Activated CD4-positive, alpha-beta memory T cell treated with anti-CD3 and anti-CD28 coated beads for 36 hours (primary cell): ENCODE data around the gene TTLL11. TPM values are rescaled to one million over a fixed set of nuclear protein-coding genes. Genes with fewer than 3 reads are reported as not detected.

Experiments used
- CTCF ChIA-PET: fragments of 350-600 bp; sonication (Branson Sonifier 250); formaldehyde crosslinking; loops from one replicate; lab custom pipeline; 2021; ENCODE audit warnings: antibody characterized with exemption, inconsistent platforms; lab: Charles Lee
- POLR2A ChIA-PET: fragments of 350-600 bp; sonication (Branson Sonifier 250); formaldehyde crosslinking; loops from one replicate; lab custom pipeline; 2021; ENCODE audit warnings: antibody characterized with exemption; lab: Charles Lee
- DNase-seq: peaks from one replicate; pipeline ENCODE4 v3.0.0-alpha.2; 2020
- H3K27ac Mint-ChIP-seq: one replicate; pipeline ENCODE4 v1.8.0; 2021; ENCODE audit warnings: mixed read lengths
- H3K27me3 Mint-ChIP-seq: one replicate; pipeline ENCODE4 v1.8.0; 2021; ENCODE audit warnings: mixed read lengths
- H3K36me3 Mint-ChIP-seq: one replicate; pipeline ENCODE4 v1.8.0; 2021; ENCODE audit warnings: mixed read lengths
- H3K4me1 Mint-ChIP-seq: one replicate; pipeline ENCODE4 v1.8.0; 2021; ENCODE audit warnings: low read depth, mixed read lengths
- H3K4me3 Mint-ChIP-seq: one replicate; pipeline ENCODE4 v1.8.0; 2021; ENCODE audit warnings: mild to moderate bottlenecking, mixed read lengths
- H3K9me3 Mint-ChIP-seq: one replicate; pipeline ENCODE4 v1.8.0; 2021; ENCODE audit warnings: mixed read lengths
- intact Hi-C: fragments of 100-400 bp; cut with micrococcal nuclease; formaldehyde crosslinking; loops from one replicate; pipeline ENCODE4 v1.15.1; 2023
- total RNA-seq, 2 experiments: library from RNA; stranded (reverse); gene quantifications; one replicate each; pipeline ENCODE4 v1.2.3, GENCODE V29; 2021

Gene TTLL11
- total RNA-seq, 2 experiments from 2014 or later: 0.97 TPM

DNA sequence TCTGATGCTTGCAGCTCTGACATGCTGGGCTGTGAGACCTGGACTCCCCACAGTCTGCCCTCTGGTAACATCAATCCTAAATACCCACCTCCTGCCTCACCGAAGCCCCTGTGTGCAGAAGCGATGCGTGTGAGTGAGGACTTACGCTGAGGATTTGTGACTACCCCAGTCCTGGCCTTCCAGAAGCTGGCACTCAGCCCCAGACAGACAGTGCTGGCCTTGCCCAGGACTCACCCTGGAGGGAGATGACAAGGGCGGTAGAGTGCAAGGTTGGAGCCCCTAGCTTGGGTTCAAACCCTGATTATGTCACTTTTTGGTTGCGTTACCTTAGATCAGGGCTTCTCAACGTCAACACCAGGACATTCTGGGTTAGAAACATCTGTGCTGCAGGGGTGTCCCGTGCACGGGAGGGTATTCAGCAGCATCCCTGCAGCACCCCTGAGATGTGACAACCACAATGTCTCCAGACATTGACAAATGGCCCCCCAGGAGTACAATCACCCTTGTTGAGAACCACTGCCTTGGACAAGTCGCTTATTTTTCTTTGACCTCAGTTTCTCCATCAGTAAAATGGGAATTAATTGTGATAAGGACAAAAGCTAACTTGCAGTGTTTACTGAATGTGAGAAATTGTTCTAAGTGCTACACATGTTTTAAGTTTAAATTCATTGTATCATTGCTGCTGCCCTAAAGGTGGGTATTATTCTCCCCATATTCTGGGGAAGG is 23.5 kb upstream of the TTLL11 start:
- no peaks in the 10 kb centered on the region for H3K27me3 Mint-ChIP-seq
- POLR2A ChIA-PET: no interaction called here
- CTCF ChIA-PET: interaction anchor here (1.0 to 2.7 kb wide), 5 partner anchors 8 to 234 kb away, joined by 3 to 22 read pairs (median 6); no protein-coding TSS in a partner anchor

DNA sequence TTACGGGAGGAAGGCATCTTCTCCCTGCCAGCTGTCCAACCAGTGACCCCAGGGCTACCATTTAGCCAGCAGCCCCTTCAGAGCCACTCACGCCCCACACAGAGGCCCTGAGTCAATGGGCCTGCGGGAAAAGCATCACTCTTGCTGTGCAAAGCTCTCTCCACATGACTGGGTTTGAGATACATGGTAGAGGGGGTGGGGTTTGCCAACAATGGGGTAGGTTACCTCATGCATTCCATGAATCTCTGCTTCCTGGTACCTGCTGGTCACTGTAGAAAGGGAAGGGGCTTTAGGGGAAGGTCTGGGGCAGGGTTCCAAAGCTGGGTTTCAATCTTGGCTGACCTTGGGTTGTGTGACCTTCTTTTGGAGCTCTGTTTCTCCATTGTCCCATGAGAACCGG is 22.9 kb upstream of the TTLL11 start:
- H3K36me3 Mint-ChIP-seq: no peaks in the 10 kb centered on the region
- intact Hi-C loops: no loop called here
- ChIA-PET CTCF (interaction anchor here (1.1 to 2.7 kb wide), 4 partner anchors 9 to 235 kb away, joined by 3 to 22 read pairs (median 8); no protein-coding TSS in a partner anchor), POLR2A (no interaction called here)
- H3K9me3 Mint-ChIP-seq: peaks cover 5% of the 10 kb centered on the region
- DNase-seq: no peak
- H3K27ac Mint-ChIP-seq: no peak overlapping the region
- H3K27me3 Mint-ChIP-seq: no peaks in the 10 kb centered on the region
- no peak overlapping the region for H3K4me3 Mint-ChIP-seq
- no peaks in the 10 kb centered on the region for H3K4me1 Mint-ChIP-seq

More for the DNA sequence above, 23.5 kb upstream of the TTLL11 start:
- Mint-ChIP-seq H3K27ac (no peak overlapping the region), H3K4me3 (no peak overlapping the region), H3K4me1 (no peaks in the 10 kb centered on the region), H3K36me3 (no peaks in the 10 kb centered on the region), H3K9me3 (peaks cover 5% of the 10 kb centered on the region)
- no peak for DNase-seq
- intact Hi-C loops: no loop called here

DNA sequence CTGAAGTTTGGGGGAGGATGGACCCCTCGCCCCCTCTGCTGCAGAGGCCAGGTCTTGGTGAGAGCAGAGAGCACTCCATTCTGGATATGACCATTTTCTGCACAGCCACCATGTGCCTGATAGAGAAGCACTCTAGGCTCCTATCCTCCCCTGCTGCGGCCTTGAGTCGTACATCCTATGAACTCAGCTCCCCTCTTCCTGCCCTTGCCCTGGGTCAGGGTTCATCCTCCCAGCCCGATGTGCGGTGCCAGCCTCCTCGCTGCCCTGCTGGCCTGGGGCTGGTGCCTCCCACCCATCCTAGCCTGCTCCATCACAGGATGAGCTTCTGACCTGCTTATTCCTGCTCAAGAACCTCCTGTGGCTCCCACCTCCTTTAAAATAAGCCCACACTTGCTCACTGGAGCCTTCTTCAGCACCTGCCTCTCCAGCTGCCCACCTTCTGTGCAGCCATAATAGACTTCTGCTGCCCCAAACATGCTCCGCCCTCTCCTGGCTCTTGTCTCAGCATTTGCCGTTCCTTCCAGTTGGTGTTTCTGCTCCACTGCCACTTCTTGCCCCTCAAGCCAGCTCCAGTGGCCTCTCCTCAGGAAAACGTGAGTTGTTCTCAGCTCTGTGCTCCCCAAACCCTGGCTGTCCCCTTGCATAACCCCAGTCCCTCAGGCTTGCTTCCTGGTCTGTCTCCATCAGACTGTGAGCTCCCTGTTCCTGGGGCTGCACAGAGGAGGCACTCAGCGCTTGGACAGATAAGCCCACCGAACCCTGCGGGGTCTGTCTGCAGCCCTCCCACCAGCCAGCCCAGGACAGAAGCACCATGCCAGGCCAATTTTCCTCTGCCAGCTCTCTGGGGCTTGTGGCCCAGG is 22.3 kb upstream of the TTLL11 start:
- no peaks in the 10 kb centered on the region for H3K4me1 Mint-ChIP-seq
- CTCF ChIA-PET: interaction anchor here (1.8 to 2.7 kb wide), 3 partner anchors 9 to 16 kb away, joined by 6 to 22 read pairs (median 11); no protein-coding TSS in a partner anchor
- H3K9me3 Mint-ChIP-seq: peaks cover 5% of the 10 kb centered on the region
- H3K27me3 Mint-ChIP-seq: no peaks in the 10 kb centered on the region
- DNase-seq: no peak
- POLR2A ChIA-PET: no interaction called here
- no peak overlapping the region for H3K4me3 Mint-ChIP-seq
- no peak overlapping the region for H3K27ac Mint-ChIP-seq
- no peaks in the 10 kb centered on the region for H3K36me3 Mint-ChIP-seq
- intact Hi-C loops: no loop called here

DNA sequence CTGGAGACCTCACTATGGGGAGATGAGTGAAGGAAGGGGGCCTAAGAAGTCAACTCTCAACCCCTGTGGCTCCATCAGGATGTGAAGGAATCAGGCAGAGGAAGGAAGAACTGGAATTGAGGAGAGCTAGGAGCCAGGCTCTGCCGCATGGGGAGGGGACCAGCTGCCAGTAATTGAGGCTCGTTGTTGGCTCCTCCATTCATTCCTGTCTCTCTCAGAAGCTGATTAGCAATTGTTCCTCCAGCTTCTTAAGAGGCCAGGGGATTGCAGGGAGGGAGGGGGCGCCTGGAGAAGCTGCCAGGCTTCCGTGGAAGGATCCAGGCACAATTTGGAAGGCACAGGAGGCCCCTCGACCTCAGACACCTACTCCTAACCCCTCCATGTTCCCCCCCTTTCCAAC is 20.5 kb upstream of the TTLL11 start:
- Mint-ChIP-seq H3K4me3 (no peak overlapping the region), H3K4me1 (no peaks in the 10 kb centered on the region), H3K36me3 (no peaks in the 10 kb centered on the region), H3K9me3 (peaks cover 5% of the 10 kb centered on the region), H3K27ac (no peak overlapping the region), H3K27me3 (no peaks in the 10 kb centered on the region)
- CTCF ChIA-PET: interaction anchor here (1.8 kb wide), 1 partner anchor 12 kb away, joined by 5 read pairs; no protein-coding TSS in a partner anchor
- POLR2A ChIA-PET: no interaction called here
- DNase-seq: no peak
- intact Hi-C loops: no loop called here

DNA sequence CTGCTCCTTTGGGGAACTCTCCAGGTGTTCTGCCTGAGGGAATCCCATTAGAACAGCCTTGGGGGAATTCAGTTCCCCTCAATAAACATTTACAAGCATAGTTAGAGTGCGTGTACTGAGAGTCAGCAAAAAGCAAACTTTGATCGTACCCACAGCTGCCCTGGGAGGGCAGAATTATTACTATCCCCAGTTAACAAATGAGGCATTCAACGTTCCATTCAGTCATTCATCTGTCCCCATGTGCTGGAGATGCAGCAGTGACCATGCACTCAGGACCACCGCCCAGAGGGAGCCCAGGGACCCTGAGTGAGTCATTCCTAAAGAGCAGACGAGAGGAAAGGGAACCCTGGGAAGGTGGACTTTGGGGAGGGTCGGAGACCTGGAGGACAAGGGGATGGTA is 19.1 kb upstream of the TTLL11 start:
- Mint-ChIP-seq H3K27me3 (no peaks in the 10 kb centered on the region), H3K4me1 (no peaks in the 10 kb centered on the region), H3K36me3 (no peaks in the 10 kb centered on the region), H3K9me3 (peaks cover 2% of the 10 kb centered on the region), H3K4me3 (no peak overlapping the region), H3K27ac (no peak overlapping the region)
- ChIA-PET CTCF (interaction anchor here (0.5 to 2.9 kb wide), 4 partner anchors 13 to 238 kb away, joined by 3 to 15 read pairs (median 4); no protein-coding TSS in a partner anchor), POLR2A (no interaction called here)
- no peak for DNase-seq
- intact Hi-C loops: no loop called here

DNA sequence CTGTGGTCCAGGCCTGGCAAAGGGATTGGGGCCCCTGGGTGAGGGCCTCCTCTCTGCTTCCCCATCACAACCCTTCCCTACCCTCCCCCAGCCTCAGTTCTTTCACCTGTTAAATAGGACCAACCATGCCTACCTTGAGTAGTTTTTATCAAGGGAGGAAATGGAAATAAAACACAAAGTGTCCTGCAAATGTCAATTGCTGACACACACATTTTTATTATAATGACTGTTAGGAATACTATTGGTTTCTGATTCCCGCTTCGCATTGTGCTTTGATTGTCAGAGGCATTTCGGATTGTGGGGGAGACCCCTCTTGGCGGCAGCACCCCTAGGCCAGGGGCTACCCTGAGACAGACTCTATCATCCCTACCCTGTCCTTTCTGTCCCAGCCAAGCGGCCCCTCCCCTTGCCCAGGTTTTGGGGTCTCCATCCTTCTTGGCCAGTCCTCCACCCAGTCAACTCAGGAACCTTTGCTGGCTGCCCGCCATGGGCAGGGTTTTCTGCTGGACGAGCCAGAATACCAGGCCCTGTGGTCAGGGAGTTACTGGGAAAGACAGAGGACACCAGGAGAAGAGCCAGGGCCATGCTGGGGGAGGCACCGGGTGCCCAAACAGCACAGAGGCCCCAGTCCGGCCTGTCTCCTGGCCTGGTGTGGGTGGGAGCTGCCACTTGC is 18.4 kb upstream of the TTLL11 start:
- Mint-ChIP-seq H3K4me3 (no peak overlapping the region), H3K27me3 (no peaks in the 10 kb centered on the region), H3K36me3 (no peaks in the 10 kb centered on the region), H3K27ac (no peak overlapping the region), H3K9me3 (no peaks in the 10 kb centered on the region), H3K4me1 (no peaks in the 10 kb centered on the region)
- ChIA-PET CTCF (interaction anchor here (0.5 to 2.9 kb wide), 4 partner anchors 12 to 239 kb away, joined by 3 to 18 read pairs (median 9); no protein-coding TSS in a partner anchor), POLR2A (no interaction called here)
- intact Hi-C loops: no loop called here
- no peak for DNase-seq

DNA sequence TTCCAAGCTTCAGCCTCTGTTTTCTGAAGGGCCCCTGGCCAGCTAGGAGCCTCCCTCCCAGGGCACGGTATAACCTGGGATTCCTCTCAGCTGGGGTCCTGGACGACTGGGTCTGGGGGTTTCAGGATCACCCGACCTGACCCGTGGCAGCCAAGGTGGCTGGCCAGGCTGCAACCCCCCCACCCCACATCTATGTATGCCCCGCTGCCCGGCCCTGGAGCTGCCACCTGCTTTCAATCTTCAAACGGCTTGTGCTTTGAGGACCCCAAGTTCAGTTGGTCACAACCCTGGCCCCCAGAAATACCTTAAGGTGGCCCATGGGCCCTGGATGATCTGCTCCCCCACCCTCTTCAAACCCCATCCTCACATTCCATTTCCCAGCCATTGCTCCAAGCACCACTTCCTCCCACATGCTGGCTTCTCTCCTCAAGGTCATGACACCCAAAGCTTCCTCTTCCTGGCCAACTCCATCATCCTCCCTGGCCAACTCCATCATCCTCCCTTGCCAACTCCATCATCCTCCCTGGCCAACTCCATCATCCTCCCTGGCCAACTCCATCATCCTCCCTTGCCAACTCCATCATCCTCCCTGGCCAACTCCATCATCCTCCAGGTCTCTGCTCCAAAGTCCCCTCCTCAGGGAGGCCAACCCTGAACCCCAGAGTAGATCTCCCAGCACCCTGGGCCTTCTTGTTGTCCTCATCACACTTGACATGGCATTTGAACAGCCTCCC is 17.2 kb upstream of the TTLL11 start:
- ChIA-PET CTCF (interaction anchor here (1.9 to 2.9 kb wide), 2 partner anchors 12 to 13 kb away, joined by 15 to 18 read pairs; no protein-coding TSS in a partner anchor), POLR2A (no interaction called here)
- H3K9me3 Mint-ChIP-seq: no peaks in the 10 kb centered on the region
- H3K27me3 Mint-ChIP-seq: no peaks in the 10 kb centered on the region
- intact Hi-C loops: no loop called here
- no peak overlapping the region for H3K4me3 Mint-ChIP-seq
- H3K4me1 Mint-ChIP-seq: no peaks in the 10 kb centered on the region
- H3K36me3 Mint-ChIP-seq: no peaks in the 10 kb centered on the region
- no peak for DNase-seq
- H3K27ac Mint-ChIP-seq: no peak overlapping the region

DNA sequence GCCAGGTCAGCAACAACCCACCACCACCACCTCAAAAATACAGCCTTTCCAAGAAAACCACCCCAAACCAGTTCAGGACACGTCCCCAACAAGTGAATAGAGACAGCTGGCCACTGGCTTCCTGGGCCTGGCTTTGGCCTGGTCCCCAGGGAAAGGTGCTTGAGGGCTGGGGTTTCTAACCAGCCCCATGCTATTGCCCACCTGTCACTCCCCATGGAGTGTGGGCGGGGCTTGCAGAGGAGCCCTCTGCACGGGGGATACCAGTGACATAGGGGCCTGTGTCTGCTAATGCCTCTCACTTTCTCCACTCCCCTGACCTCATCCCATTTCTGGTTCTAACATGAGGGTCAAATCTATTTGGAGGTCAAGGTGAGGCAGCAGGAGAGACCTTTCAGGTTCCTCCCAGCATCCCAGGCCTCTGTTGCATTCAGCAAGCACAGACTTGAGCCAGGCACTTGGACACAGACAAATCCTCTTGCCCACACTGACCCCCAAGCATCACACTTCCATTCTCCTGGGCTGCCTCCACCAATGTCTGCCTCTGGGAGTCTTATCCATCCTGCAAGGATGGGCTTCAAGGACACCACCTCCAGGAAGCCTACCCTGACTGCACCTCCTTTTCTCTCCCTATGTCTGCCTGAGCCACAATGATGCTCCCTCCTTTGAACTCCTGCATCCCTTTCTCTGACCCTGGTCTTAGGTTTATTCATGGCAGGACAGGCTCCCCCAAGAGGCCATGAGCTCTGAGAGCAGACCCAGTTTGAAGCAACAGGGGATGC is 16.1 kb upstream of the TTLL11 start:
- ChIA-PET CTCF (interaction anchor here (1.9 to 2.9 kb wide), 2 partner anchors 11 to 14 kb away, joined by 15 to 18 read pairs; no protein-coding TSS in a partner anchor), POLR2A (no interaction called here)
- Mint-ChIP-seq H3K9me3 (peaks cover 2% of the 10 kb centered on the region), H3K27ac (no peak overlapping the region), H3K4me1 (no peaks in the 10 kb centered on the region), H3K4me3 (no peak overlapping the region), H3K27me3 (no peaks in the 10 kb centered on the region), H3K36me3 (peaks cover under 1% of the 10 kb centered on the region)
- DNase-seq: no peak
- intact Hi-C loops: no loop called here

DNA sequence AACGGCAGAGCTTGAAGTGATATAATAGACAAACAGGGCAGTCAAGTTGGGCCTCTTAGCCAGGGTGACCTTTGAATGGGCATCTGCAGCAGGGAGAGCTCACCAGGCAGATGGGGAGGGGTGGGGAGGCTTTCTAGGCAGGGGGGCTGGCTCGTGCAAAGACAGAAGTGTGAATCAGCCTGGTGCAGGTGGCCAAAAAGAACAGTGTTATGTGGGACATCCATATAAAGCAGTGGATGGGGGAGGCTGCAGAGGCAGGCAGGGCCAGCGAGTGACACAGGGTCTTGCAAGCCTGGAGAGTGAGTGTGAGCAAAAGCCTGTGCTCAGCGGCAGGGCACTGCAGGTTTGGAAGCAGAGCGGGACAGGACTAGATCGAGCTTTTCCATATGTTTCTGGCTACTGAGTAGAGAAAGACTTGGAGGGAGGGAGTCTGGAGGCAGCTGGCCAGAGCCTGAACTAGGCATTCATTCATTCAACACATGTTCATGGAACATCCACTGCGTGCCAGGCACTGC is 14.2 kb upstream of the TTLL11 start:
- Mint-ChIP-seq H3K36me3 (peaks cover 5% of the 10 kb centered on the region), H3K9me3 (peaks cover 12% of the 10 kb centered on the region), H3K4me1 (no peaks in the 10 kb centered on the region), H3K4me3 (no peak overlapping the region), H3K27ac (no peak overlapping the region), H3K27me3 (no peaks in the 10 kb centered on the region)
- CTCF ChIA-PET: interaction anchor here (1.0 to 2.3 kb wide), 6 partner anchors 8 to 245 kb away, joined by 4 to 15 read pairs (median 8); no protein-coding TSS in a partner anchor
- DNase-seq: no peak
- intact Hi-C loops: no loop called here
- POLR2A ChIA-PET: no interaction called here

DNA sequence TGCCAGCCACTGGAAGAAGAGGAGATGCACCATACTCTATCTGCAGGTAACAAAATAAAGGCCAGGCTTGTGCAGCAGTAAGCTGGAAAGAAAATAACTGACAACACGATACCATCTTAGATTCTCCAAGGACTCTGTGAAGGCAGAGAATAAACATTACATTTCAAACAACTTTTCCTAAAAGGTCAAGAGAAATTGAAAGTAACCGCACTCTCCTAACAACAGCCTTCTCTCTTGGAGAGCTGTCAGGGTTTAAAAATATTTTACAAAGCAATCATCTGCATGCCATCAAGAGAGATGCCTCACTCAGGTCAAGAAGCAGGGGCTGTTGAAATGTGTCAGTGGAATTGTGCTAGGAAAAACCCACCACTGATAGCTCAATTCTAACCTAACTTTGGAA is 13.5 kb upstream of the TTLL11 start:
- POLR2A ChIA-PET: no interaction called here
- no peak overlapping the region for H3K27ac Mint-ChIP-seq
- no peaks in the 10 kb centered on the region for H3K4me1 Mint-ChIP-seq

More for the DNA sequence above, 13.5 kb upstream of the TTLL11 start:
- Mint-ChIP-seq H3K4me3 (no peak overlapping the region), H3K27me3 (no peaks in the 10 kb centered on the region), H3K36me3 (peaks cover 5% of the 10 kb centered on the region), H3K9me3 (peaks cover 12% of the 10 kb centered on the region)
- CTCF ChIA-PET: interaction anchor here (1.0 to 2.3 kb wide), 4 partner anchors 9 to 246 kb away, joined by 4 to 10 read pairs (median 7); no protein-coding TSS in a partner anchor
- DNase-seq: no peak
- intact Hi-C loops: no loop called here
